VCaP (cell line): ENCODE data around the gene SPIN2B.
"Not testable (repeated sequence)": the region's sequence is repeated elsewhere in the genome, so short reads cannot be mapped to it uniquely, and the experiment has no call there.

ENCODE experiments used
- H3K27ac ChIP-seq: fragments of 450-650 bp; 2 replicates; pipeline ENCODE4 v1.5.1; 2017
- CTCF ChIP-seq: fragments of 450-650 bp; conservative IDR thresholded peaks from 2 replicates; pipeline ENCODE4 v1.5.1; 2017; ENCODE audit warnings: mild to moderate bottlenecking, moderate library complexity

The SPIN2B gene

GRCh38 chrX:57121162-57121755, at the start of gene SPIN2B:
SPIN2B (minus strand) TSS chrX:57121548.
- H3K27ac ChIP-seq = peak within 1 kb of the TSS; percentile 68
- TF ChIP-seq CTCF = peak; percentile 48

GRCh38 chrX:57156397-57157049, 35.2 kb upstream of the SPIN2B start:
- TF ChIP-seq CTCF = peak; percentile 76

DNA sequence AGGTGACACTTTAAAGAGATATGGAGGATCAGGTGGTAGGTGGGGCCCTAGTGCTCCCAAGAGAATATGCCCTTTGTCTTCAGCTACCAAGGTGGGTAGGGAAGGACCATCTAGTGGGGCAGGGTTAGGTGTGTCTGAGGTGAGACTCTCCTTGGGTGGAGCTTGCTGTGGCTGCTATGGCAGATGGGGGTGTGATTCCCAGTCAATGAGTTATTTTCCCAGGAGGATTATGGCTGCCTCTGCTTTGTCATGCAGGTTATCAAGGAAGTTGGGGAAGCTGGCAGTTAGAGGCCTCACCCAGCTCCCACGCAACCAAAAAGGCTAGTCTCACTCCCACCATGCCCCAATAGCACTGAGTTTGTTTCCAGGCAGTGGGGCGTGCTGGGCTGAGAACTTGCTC, 33.8 kb upstream of the SPIN2B start:
- TF ChIP-seq CTCF = no peak
- H3K27ac ChIP-seq = no peak overlapping the region

More at GRCh38 chrX:57156397-57157049, 35.2 kb upstream of the SPIN2B start:
- H3K27ac ChIP-seq = no peak overlapping the region

DNA sequence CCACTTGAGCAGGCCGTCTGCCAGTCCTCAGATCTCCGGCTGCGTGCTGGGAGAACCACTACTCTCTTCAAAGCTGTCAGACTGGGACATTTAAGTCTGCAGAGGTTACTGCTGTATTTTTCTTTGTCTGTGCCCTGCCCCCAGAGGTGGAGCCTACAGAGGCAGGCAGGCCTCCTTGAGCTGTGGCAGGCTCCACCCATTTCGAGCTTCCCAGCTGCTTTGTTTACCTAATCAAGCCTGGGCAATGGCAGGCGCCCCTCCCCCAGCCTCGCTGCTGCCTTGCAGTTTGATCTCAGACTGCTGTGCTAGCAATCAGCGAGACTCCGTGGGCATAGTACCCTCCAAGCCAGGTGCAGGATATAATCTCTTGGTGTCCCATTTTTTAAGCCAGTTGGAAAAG, 30.9 kb upstream of the SPIN2B start:
- H3K27ac ChIP-seq = not testable (repeated sequence)

DNA sequence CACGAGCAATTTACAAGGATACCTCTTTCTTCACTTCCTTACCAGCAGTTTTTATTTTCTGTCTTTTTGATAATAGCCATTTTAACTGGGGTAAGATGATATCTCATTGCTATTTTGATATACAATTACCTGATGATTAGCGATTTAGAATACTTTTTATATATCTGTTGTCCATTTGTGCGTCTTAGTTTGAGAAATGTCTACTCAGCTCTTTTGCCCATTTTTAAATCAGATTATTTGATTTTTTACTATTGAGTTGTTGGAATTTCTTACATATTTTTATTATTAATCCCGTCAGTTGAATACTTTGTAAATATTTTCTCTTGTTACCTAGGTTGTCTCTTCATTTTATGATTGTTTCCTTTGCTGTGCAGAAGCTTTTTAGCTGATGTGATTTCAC, 17.3 kb upstream of the SPIN2B start:
- no peak for TF ChIP-seq CTCF
- no peak overlapping the region for H3K27ac ChIP-seq

DNA sequence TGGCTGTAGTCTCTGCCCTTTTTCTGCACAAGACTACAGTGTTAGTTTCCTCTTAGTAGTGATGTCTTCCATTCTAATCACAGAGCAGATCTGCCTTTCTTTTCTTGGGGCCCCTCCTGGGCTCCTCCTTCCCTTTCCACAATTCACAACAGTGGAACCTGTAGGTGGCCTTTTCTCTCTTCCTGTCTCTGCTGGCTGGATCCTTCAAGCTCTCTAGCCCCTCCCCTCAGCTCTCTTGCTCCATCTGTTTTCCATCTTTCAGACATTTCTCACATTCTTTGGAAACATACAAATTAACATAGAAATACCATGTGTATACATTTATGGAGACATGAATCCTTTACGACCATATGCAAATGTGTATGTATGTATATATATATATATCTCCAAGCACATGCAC, 16.2 kb upstream of the SPIN2B start:
- no peak overlapping the region for H3K27ac ChIP-seq
- TF ChIP-seq CTCF = no peak

GRCh38 chrX:57137073-57137472, 15.7 kb upstream of the SPIN2B start, which contains the start of gene SPIN2A:
SPIN2A (minus strand) TSS chrX:57137397; CDS start chrX:57136597, 800 bp downstream.
- not testable (repeated sequence) for H3K27ac ChIP-seq

GRCh38 chrX:57136589-57136988, 15.2 kb upstream of the SPIN2B start:
- H3K27ac ChIP-seq = not testable (repeated sequence)

DNA sequence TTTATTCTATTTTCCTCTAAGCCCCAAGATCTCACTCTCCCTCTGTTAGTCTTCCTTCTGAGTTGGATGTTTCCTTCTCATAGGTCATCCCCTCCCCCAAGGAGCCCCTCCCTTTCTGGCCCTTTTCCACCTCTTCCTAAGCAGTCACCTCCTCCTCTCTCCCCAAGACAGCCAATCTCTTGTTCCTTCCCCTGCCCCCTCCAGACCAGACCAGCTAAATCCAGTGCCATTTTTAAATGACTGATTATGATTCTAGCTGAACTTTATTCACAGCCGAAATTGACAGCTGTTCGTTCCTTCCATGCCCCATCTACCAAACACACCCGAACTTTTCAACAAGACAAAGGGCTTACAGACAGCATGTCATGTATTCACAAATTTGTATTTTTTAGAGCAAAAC, 13.9 kb upstream of the SPIN2B start:
- TF ChIP-seq CTCF = no peak
- no peak overlapping the region for H3K27ac ChIP-seq
